HEK293T (cell line): ENCODE measurements around the gene SLC5A8.

ENCODE experiments used
- CTBP1 ChIP-seq: fragments of 450-650 bp; IDR thresholded peaks from 2 replicates; pipeline ENCODE4 v1.6.1; 2016; ENCODE audit warnings: borderline replicate concordance
- FOXA1 ChIP-seq: fragments of 450-650 bp; IDR thresholded peaks from 2 replicates; pipeline ENCODE4 v1.6.1; 2016; ENCODE audit warnings: mild to moderate bottlenecking
- SUZ12 ChIP-seq: fragments of 450-650 bp; IDR thresholded peaks from 2 replicates; pipeline ENCODE4 v1.6.1; 2016; ENCODE audit warnings: mild to moderate bottlenecking
- ZNF384 ChIP-seq: fragments of 450-650 bp; IDR thresholded peaks from 2 replicates; pipeline ENCODE4 v1.6.1; 2016

GRCh38 chr12:101229841-101230241 lies 19.8 kb upstream of the SLC5A8 start:
- TF ChIP-seq FOXA1, result no peak
- TF ChIP-seq CTBP1, result no peak
- no peak for TF ChIP-seq ZNF384
- TF ChIP-seq SUZ12, result no peak
